ENCODE results near the gene SMURF2.

GRCh38 chr17:64598672-64599071 lies 63.4 kb downstream of the SMURF2 start:
- TF ChIP-seq TCF4 (CRISPR knock-in tag; IDR thresholded peaks at IDR 0.05; ENCODE audit: borderline replicate concordance) = no peak
- no peak for TF ChIP-seq ARNTL (CRISPR knock-in tag; IDR thresholded peaks at IDR 0.05; ENCODE audit: borderline replicate concordance, low read depth)
- no peak for TF ChIP-seq TSHZ2 (CRISPR knock-in tag; IDR thresholded peaks at IDR 0.05)
- no peak for TF ChIP-seq GLIS3 (CRISPR knock-in tag; IDR thresholded peaks at IDR 0.05)
- no peak for TF ChIP-seq PATZ1 (CRISPR knock-in tag; IDR thresholded peaks at IDR 0.05; ENCODE audit: borderline replicate concordance)
- TF ChIP-seq ZFP3 (CRISPR knock-in tag; IDR thresholded peaks at IDR 0.05) = no peak
- TF ChIP-seq TOX (CRISPR knock-in tag; IDR thresholded peaks at IDR 0.05; ENCODE audit: borderline replicate concordance) = no peak
